Measurements from ENCODE around the gene KCNH4. TPM values are rescaled to one million over a fixed set of nuclear protein-coding genes. Genes with fewer than 3 reads are reported as not detected.

The KCNH4 gene
- polyA plus RNA-seq, 1 donor (not counting 4 experiments of a cell fraction or from before 2014, with no cell fraction given) = not detected

DNA sequence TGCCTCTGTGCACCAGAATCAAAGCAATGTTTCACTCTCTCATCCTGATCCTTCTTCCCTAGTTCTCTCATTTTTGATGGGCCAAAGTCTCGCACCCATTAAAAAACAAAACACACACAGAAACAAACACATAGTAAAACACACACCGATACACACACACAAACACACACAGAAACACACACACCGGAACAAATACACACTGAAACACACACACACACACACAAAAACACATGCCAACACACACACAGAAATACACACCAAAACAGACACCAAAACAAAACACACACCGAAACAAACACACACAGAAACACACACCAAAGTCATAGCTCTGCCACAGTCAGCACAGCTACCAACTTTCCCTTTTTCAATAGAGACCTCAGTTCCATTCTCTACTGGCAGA, 49.7 kb downstream of the KCNH4 start:
- H3K9me1 ChIP-seq (ENCODE audit: control insufficient read depth, extremely low read depth, insufficient read depth, low read length) = peaks cover 4% of the 10 kb centered on the region
- no peak for DNase-seq (ENCODE audit: low read depth, low spot score)
- no peak overlapping the region for H3K9ac ChIP-seq (ENCODE audit: control insufficient read depth, extremely low read depth, insufficient read depth, low read length)
- peaks cover 32% of the 10 kb centered on the region for H4K20me1 ChIP-seq (ENCODE audit: control insufficient read depth, extremely low read depth, insufficient read depth, low read length)
- no peaks in the 10 kb centered on the region for H3K9me3 ChIP-seq (ENCODE audit: control insufficient read depth, low read depth, low read length)
- H3K79me2 ChIP-seq (ENCODE audit: control insufficient read depth, insufficient read depth, low read length) = peaks cover 57% of the 10 kb centered on the region
- peaks cover 41 to 51% of the 10 kb centered on the region in 2 experiments for H3K36me3 ChIP-seq (ENCODE audit: control insufficient read depth in 2 of 2, extremely low read depth in 1 of 2, insufficient read depth in 2 of 2, low read length in 2 of 2)
- peaks cover 21% of the 10 kb centered on the region for H3K4me1 ChIP-seq (ENCODE audit: control insufficient read depth, extremely low read depth, insufficient read depth, low read length)
- TF ChIP-seq EZH2 (IDR thresholded peaks at IDR 0.05; ENCODE audit: low read length) = no peak
- TF ChIP-seq, protein P1, sequence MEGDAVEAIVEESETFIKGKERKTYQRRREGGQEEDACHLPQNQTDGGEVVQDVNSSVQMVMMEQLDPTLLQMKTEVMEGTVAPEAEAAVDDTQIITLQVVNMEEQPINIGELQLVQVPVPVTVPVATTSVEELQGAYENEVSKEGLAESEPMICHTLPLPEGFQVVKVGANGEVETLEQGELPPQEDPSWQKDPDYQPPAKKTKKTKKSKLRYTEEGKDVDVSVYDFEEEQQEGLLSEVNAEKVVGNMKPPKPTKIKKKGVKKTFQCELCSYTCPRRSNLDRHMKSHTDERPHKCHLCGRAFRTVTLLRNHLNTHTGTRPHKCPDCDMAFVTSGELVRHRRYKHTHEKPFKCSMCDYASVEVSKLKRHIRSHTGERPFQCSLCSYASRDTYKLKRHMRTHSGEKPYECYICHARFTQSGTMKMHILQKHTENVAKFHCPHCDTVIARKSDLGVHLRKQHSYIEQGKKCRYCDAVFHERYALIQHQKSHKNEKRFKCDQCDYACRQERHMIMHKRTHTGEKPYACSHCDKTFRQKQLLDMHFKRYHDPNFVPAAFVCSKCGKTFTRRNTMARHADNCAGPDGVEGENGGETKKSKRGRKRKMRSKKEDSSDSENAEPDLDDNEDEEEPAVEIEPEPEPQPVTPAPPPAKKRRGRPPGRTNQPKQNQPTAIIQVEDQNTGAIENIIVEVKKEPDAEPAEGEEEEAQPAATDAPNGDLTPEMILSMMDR (optimal IDR thresholded peaks at IDR 0.05 in 1 of 3, IDR thresholded peaks at IDR 0.05 in 1 of 3, conservative IDR thresholded peaks at IDR 0.05 in 1 of 3; ENCODE audit: extremely low read depth in 1 of 3, insufficient read depth in 2 of 3, low read length in 3 of 3) = no peak
- no peak overlapping the region for H2AFZ ChIP-seq (ENCODE audit: control insufficient read depth, low read length)
- no peak overlapping the region for H3K4me3 ChIP-seq (ENCODE audit: control insufficient read depth in 2 of 3, extremely low read depth in 1 of 3, insufficient read depth in 2 of 3, low read depth in 1 of 3, low read length in 3 of 3)
- FAIRE-seq = no peak
- no peaks in the 10 kb centered on the region for H3K27me3 ChIP-seq (ENCODE audit: control insufficient read depth, extremely low read depth, insufficient read depth, low read length)
- no peak overlapping the region for H3K27ac ChIP-seq (ENCODE audit: control insufficient read depth, insufficient read depth, low read length)
- dilution Hi-C loops (cut with MboI; ENCODE audit: extremely low pct_ligation_motif_present, low sequenced_read_pairs) = no loop called here
- no peak overlapping the region for H3K4me2 ChIP-seq (ENCODE audit: control insufficient read depth, extremely low read depth, insufficient read depth, low read depth, low read length)

DNA sequence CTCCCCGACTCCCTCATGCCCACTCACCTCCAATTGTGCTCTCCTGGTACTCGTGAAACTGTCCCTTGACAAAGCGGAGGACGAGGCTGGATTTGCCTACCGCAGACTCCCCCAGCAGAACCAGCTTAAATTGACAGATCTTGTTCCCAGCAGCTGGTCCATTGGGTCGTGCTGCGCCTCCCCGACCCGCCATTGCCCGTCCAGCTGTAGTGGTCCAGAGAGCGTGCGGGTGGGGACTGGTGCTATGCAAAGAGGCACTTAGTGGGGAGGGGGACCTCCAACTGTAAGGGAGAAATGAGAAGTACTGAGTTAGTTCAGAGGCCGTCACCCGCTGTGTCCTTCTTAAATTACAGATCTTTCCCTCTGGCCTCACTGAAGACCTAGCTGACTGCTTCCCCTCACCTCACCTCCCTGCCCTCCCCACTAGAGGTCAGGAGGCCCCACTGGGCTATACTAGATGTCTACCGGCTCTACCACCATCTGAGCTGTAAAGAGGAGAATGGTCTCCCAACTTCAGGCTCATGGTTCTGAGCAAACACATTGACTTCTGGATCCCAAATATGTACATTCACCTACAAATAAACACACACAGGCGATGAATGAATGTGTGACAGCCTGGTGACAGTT, 50.5 kb downstream of the KCNH4 start:
- no peaks in the 10 kb centered on the region for H3K27me3 ChIP-seq (ENCODE audit: control insufficient read depth, extremely low read depth, insufficient read depth, low read length)
- H2AFZ ChIP-seq (ENCODE audit: control insufficient read depth, low read length) = no peak overlapping the region
- no peak overlapping the region for H3K4me3 ChIP-seq (ENCODE audit: control insufficient read depth in 2 of 3, extremely low read depth in 1 of 3, insufficient read depth in 2 of 3, low read depth in 1 of 3, low read length in 3 of 3)
- H3K4me1 ChIP-seq (ENCODE audit: control insufficient read depth, extremely low read depth, insufficient read depth, low read length) = peaks cover 16% of the 10 kb centered on the region
- no peak overlapping the region for H3K4me2 ChIP-seq (ENCODE audit: control insufficient read depth, extremely low read depth, insufficient read depth, low read depth, low read length)
- H3K36me3 ChIP-seq (ENCODE audit: control insufficient read depth in 2 of 2, extremely low read depth in 1 of 2, insufficient read depth in 2 of 2, low read length in 2 of 2) = peaks cover 42 to 48% of the 10 kb centered on the region in 2 experiments
- peaks cover 50% of the 10 kb centered on the region for H3K79me2 ChIP-seq (ENCODE audit: control insufficient read depth, insufficient read depth, low read length)
- dilution Hi-C loops (cut with MboI; ENCODE audit: extremely low pct_ligation_motif_present, low sequenced_read_pairs) = no loop called here
- H3K9me3 ChIP-seq (ENCODE audit: control insufficient read depth, low read depth, low read length) = no peaks in the 10 kb centered on the region
- no peak for TF ChIP-seq EZH2 (IDR thresholded peaks at IDR 0.05; ENCODE audit: low read length)
- TF ChIP-seq, protein P1 (optimal IDR thresholded peaks at IDR 0.05 in 1 of 3, IDR thresholded peaks at IDR 0.05 in 1 of 3, conservative IDR thresholded peaks at IDR 0.05 in 1 of 3; ENCODE audit: extremely low read depth in 1 of 3, insufficient read depth in 2 of 3, low read length in 3 of 3) = no peak
- H4K20me1 ChIP-seq (ENCODE audit: control insufficient read depth, extremely low read depth, insufficient read depth, low read length) = peaks cover 27% of the 10 kb centered on the region
- FAIRE-seq (no peak), DNase-seq (ENCODE audit: low read depth, low spot score) (no peak)
- H3K9ac ChIP-seq (ENCODE audit: control insufficient read depth, extremely low read depth, insufficient read depth, low read length) = no peak overlapping the region
- H3K27ac ChIP-seq (ENCODE audit: control insufficient read depth, insufficient read depth, low read length) = no peak overlapping the region
- H3K9me1 ChIP-seq (ENCODE audit: control insufficient read depth, extremely low read depth, insufficient read depth, low read length) = peaks cover 2% of the 10 kb centered on the region
